HFF-Myc (cell line): Measurements from ENCODE around the gene RCSD1.

Experiments used
- DNase-seq: peaks from one replicate; pipeline ENCODE4 v3.0.0-alpha.2; 2011; ENCODE audit warnings: low read depth; ENCODE audit errors: extremely low read depth
- H3K4me3 ChIP-seq: replicated peaks from 2 replicates; pipeline ENCODE4 v1.5.1; 2011; ENCODE audit warnings: low read depth, mild to moderate bottlenecking, control low read depth, low read length
- CTCF ChIP-seq: IDR thresholded peaks from 2 replicates; pipeline ENCODE4 v1.5.1; 2012; ENCODE audit warnings: mild to moderate bottlenecking, low read depth, low read length, control low read depth; ENCODE audit errors: missing control alignments

Gene RCSD1

GRCh38 chr1:167672831-167673230, 42.8 kb downstream of the RCSD1 start:
- no peak for DNase-seq
- H3K4me3 ChIP-seq, result no peak overlapping the region
- no peak for TF ChIP-seq CTCF

GRCh38 chr1:167673265-167673664, 43.2 kb downstream of the RCSD1 start:
- no peak for TF ChIP-seq CTCF
- DNase-seq, result no peak
- no peak overlapping the region for H3K4me3 ChIP-seq

- no peak overlapping the region for H3K4me3 ChIP-seq
- TF ChIP-seq CTCF, result no peak
- DNase-seq, result no peak
These were observed 44.1 kb downstream of the RCSD1 start for GRCh38 chr1:167674156-167674555.

- DNase-seq, result no peak
- no peak overlapping the region for H3K4me3 ChIP-seq
- TF ChIP-seq CTCF, result no peak
These were observed 45.4 kb downstream of the RCSD1 start for GRCh38 chr1:167675440-167675839.

GRCh38 chr1:167676205-167676915, 46.3 kb downstream of the RCSD1 start:
- no peak for DNase-seq
- H3K4me3 ChIP-seq, result no peak overlapping the region
- no peak for TF ChIP-seq CTCF

- TF ChIP-seq CTCF, result no peak
- DNase-seq, result no peak
- H3K4me3 ChIP-seq, result no peak overlapping the region
These were observed 47.1 kb downstream of the RCSD1 start for GRCh38 chr1:167676916-167677848.
